Measurements from ENCODE around the gene PLD1.
"Not testable (repeated sequence)": the region's sequence is repeated elsewhere in the genome, so short reads cannot be mapped to it uniquely, and the experiment has no call there.

PLD1 gene

GRCh38 chr3:171607452-171607851 is 202.8 kb downstream of the PLD1 start:
- no peak for DNase-seq (ENCODE audit: low read depth)

GRCh38 chr3:171606151-171606751 is 204.0 kb downstream of the PLD1 start:
- no peak for DNase-seq (ENCODE audit: low read depth)

- no peak for DNase-seq (ENCODE audit: low read depth)
These were observed 205.9 kb downstream of the PLD1 start for GRCh38 chr3:171604370-171604769.

GRCh38 chr3:171602072-171602471 is 208.2 kb downstream of the PLD1 start:
- DNase-seq (ENCODE audit: low read depth): no peak

GRCh38 chr3:171600030-171600429 is 210.3 kb downstream of the PLD1 start:
- DNase-seq (ENCODE audit: low read depth): no peak

- no peak for DNase-seq (ENCODE audit: low read depth)
These were observed 211.3 kb downstream of the PLD1 start for GRCh38 chr3:171598990-171599389.

GRCh38 chr3:171592786-171593185 is 217.5 kb downstream of the PLD1 start:
- DNase-seq (ENCODE audit: low read depth): no peak

GRCh38 chr3:171591070-171591469 is 219.2 kb downstream of the PLD1 start:
- no peak for DNase-seq (ENCODE audit: low read depth)

- no peak for DNase-seq (ENCODE audit: low read depth)
These were observed 224.0 kb downstream of the PLD1 start for GRCh38 chr3:171586274-171586673.

GRCh38 chr3:171585039-171585438 is 225.2 kb downstream of the PLD1 start:
- DNase-seq (ENCODE audit: low read depth): no peak

- DNase-seq (ENCODE audit: low read depth): no peak
These were observed 226.2 kb downstream of the PLD1 start for GRCh38 chr3:171584100-171584499.

- DNase-seq (ENCODE audit: low read depth): no peak
These were observed 235.6 kb downstream of the PLD1 start for GRCh38 chr3:171574556-171575240.

GRCh38 chr3:171569571-171570132 is 240.6 kb downstream of the PLD1 start:
- DNase-seq (ENCODE audit: low read depth): no peak

GRCh38 chr3:171568766-171569165 is 241.5 kb downstream of the PLD1 start:
- DNase-seq (ENCODE audit: low read depth): no peak

GRCh38 chr3:171566803-171567422 is 243.4 kb downstream of the PLD1 start:
- no peak for DNase-seq (ENCODE audit: low read depth)

- no peak for DNase-seq (ENCODE audit: low read depth)
These were observed 244.7 kb downstream of the PLD1 start for GRCh38 chr3:171565481-171566058.

- no peak for DNase-seq (ENCODE audit: low read depth)
These were observed 245.4 kb downstream of the PLD1 start for GRCh38 chr3:171564748-171565480.

- no peak for DNase-seq (ENCODE audit: low read depth)
These were observed 247.0 kb downstream of the PLD1 start for GRCh38 chr3:171563298-171563697.

- DNase-seq (ENCODE audit: low read depth): not testable (repeated sequence)
These were observed 247.8 kb downstream of the PLD1 start for GRCh38 chr3:171562459-171562858.

- no peak for DNase-seq (ENCODE audit: low read depth)
These were observed 248.5 kb downstream of the PLD1 start for GRCh38 chr3:171561596-171562323.

- DNase-seq (ENCODE audit: low read depth): no peak
These were observed 250.7 kb downstream of the PLD1 start for GRCh38 chr3:171559586-171559985.

Data from activated T-cell treated with anti-CD3 and anti-CD28 coated beads for 48 hours (primary cell).